ENCODE results near the gene LLGL1. TPM values are rescaled to one million over a fixed set of nuclear protein-coding genes. Genes with fewer than 3 reads are reported as not detected.

The LLGL1 gene
- polyA plus RNA-seq, 2 donors, result 11.4 to 12.5 TPM

GRCh38 chr17:18254888-18255649 is 29.6 kb downstream of the LLGL1 start:
- Histone ChIP-seq H3K27me3 (ENCODE audit: control insufficient read depth in 1 of 2, insufficient read depth in 2 of 2, low read length in 2 of 2) (no peaks in the 10 kb centered on the region), H3K9me3 (ENCODE audit: control insufficient read depth in 2 of 2, insufficient read depth in 1 of 2, low read depth in 1 of 2, low read length in 1 of 2) (no peaks in the 10 kb centered on the region), H3K27ac (ENCODE audit: low read depth in 2 of 2, low read length in 1 of 2) (no peak overlapping the region), H3K4me3 (ENCODE audit: low read depth in 1 of 2, low read length in 2 of 2) (no peak overlapping the region), H3K36me3 (ENCODE audit: control insufficient read depth in 2 of 2, insufficient read depth in 2 of 2, low read length in 1 of 2) (peaks cover 12 to 55% of the 10 kb centered on the region in 2 donors), H3K4me1 (ENCODE audit: control insufficient read depth in 2 of 2, insufficient read depth in 2 of 2, low read length in 1 of 2) (peaks cover 0 to 21% of the 10 kb centered on the region in 2 donors)
- 95 to 97% methylated on average over 8 of the region's 8 CpGs for WGBS, 2 donors

DNA sequence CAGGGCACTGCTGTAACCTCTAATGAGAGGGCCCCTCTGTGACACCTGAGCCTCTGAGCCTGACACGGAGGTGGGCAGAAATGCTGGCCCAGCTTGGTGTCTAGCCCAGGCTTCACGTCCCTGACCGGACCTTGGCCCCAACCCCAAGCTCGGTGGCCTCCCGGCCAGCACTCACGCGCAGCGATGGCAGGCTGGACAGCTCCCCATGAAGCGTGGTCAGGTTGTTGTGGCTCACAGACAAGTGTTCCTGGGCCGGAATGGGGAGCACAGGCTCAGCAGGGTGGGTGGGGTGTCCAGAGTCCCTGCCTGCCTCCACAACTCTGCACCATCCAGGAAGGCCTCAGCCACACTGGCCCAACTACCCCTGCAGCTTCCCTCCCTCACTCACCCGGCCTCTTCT is 30.9 kb downstream of the LLGL1 start:
- H3K27ac ChIP-seq (ENCODE audit: low read depth in 2 of 2, low read length in 1 of 2), result no peak overlapping the region
- WGBS, 2 donors, result 82 to 86% methylated on average over 11 of the region's 11 CpGs
- H3K27me3 ChIP-seq (ENCODE audit: control insufficient read depth in 1 of 2, insufficient read depth in 2 of 2, low read length in 2 of 2), result no peaks in the 10 kb centered on the region
- no peak overlapping the region for H3K4me3 ChIP-seq (ENCODE audit: low read depth in 1 of 2, low read length in 2 of 2)
- H3K4me1 ChIP-seq (ENCODE audit: control insufficient read depth in 2 of 2, insufficient read depth in 2 of 2, low read length in 1 of 2), result peaks cover 0 to 20% of the 10 kb centered on the region in 2 donors
- H3K9me3 ChIP-seq (ENCODE audit: control insufficient read depth in 2 of 2, insufficient read depth in 1 of 2, low read depth in 1 of 2, low read length in 1 of 2), result no peaks in the 10 kb centered on the region
- peaks cover 12 to 43% of the 10 kb centered on the region in 2 donors for H3K36me3 ChIP-seq (ENCODE audit: control insufficient read depth in 2 of 2, insufficient read depth in 2 of 2, low read length in 1 of 2)

- Histone ChIP-seq H3K27me3 (ENCODE audit: control insufficient read depth in 1 of 2, insufficient read depth in 2 of 2, low read length in 2 of 2) (no peaks in the 10 kb centered on the region), H3K4me3 (ENCODE audit: low read depth in 1 of 2, low read length in 2 of 2) (peak overlapping the region; percentile 74 to 92), H3K4me1 (ENCODE audit: control insufficient read depth in 2 of 2, insufficient read depth in 2 of 2, low read length in 1 of 2) (peaks cover 0 to 24% of the 10 kb centered on the region in 2 donors), H3K36me3 (ENCODE audit: control insufficient read depth in 2 of 2, insufficient read depth in 2 of 2, low read length in 1 of 2) (peaks cover 10 to 40% of the 10 kb centered on the region in 2 donors), H3K9me3 (ENCODE audit: control insufficient read depth in 2 of 2, insufficient read depth in 1 of 2, low read depth in 1 of 2, low read length in 1 of 2) (no peaks in the 10 kb centered on the region), H3K27ac (ENCODE audit: low read depth in 2 of 2, low read length in 1 of 2) (no peak overlapping the region)
- 82 to 83% methylated on average over 7 of the region's 7 CpGs for WGBS, 2 donors
These were observed 31.3 kb downstream of the LLGL1 start for GRCh38 chr17:18256776-18257175.

GRCh38 chr17:18257268-18257981 is 32.0 kb downstream of the LLGL1 start:
- no peaks in the 10 kb centered on the region for H3K27me3 ChIP-seq (ENCODE audit: control insufficient read depth in 1 of 2, insufficient read depth in 2 of 2, low read length in 2 of 2)
- peaks cover 4 to 36% of the 10 kb centered on the region in 2 donors for H3K36me3 ChIP-seq (ENCODE audit: control insufficient read depth in 2 of 2, insufficient read depth in 2 of 2, low read length in 1 of 2)
- H3K4me1 ChIP-seq (ENCODE audit: control insufficient read depth in 2 of 2, insufficient read depth in 2 of 2, low read length in 1 of 2), result peaks cover 0 to 25% of the 10 kb centered on the region in 2 donors
- H3K4me3 ChIP-seq (ENCODE audit: low read depth in 1 of 2, low read length in 2 of 2), result peak overlapping the region; percentile 74 to 92
- 16 to 18% methylated on average over 17 to 18 of the region's 18 CpGs for WGBS, 2 donors
- H3K27ac ChIP-seq (ENCODE audit: low read depth in 2 of 2, low read length in 1 of 2), result peak overlapping the region; percentile 97 to 99
- no peaks in the 10 kb centered on the region for H3K9me3 ChIP-seq (ENCODE audit: control insufficient read depth in 2 of 2, insufficient read depth in 1 of 2, low read depth in 1 of 2, low read length in 1 of 2)

DNA sequence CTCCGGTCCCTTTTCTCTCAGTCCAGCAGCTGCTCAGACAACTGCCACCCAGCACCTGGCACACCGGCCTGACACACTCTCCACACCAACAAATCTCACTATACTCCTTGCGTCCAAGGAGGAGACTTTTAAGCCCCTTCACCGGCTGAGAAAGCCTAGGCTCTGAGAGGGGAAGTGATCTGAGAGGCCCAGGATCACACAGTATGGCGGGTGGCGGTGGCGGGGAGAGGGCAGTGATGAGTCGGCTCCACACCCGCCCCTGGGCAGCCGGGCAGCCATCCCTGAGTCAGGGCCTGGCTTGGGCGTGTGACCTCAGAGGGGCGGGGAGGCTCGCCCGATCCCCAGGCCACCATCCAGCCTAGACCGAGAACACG is 32.5 kb downstream of the LLGL1 start:
- Histone ChIP-seq H3K36me3 (ENCODE audit: control insufficient read depth in 2 of 2, insufficient read depth in 2 of 2, low read length in 1 of 2) (peaks cover 4 to 37% of the 10 kb centered on the region in 2 donors), H3K4me3 (ENCODE audit: low read depth in 1 of 2, low read length in 2 of 2) (peak overlapping the region; percentile 74 to 92), H3K27me3 (ENCODE audit: control insufficient read depth in 1 of 2, insufficient read depth in 2 of 2, low read length in 2 of 2) (no peaks in the 10 kb centered on the region), H3K4me1 (ENCODE audit: control insufficient read depth in 2 of 2, insufficient read depth in 2 of 2, low read length in 1 of 2) (peaks cover 3 to 25% of the 10 kb centered on the region in 2 donors), H3K9me3 (ENCODE audit: control insufficient read depth in 2 of 2, insufficient read depth in 1 of 2, low read depth in 1 of 2, low read length in 1 of 2) (no peaks in the 10 kb centered on the region), H3K27ac (ENCODE audit: low read depth in 2 of 2, low read length in 1 of 2) (peak overlapping the region; percentile 97 to 99)
- WGBS, 2 donors, result 0% methylated on average over 16 of the region's 16 CpGs

GRCh38 chr17:18258356-18259038 is 33.1 kb downstream of the LLGL1 start, which contains the start of gene FLII:
Gene FLII, minus strand, starts transcription at chr17:18258738. Its CDS starts 48 bp downstream, at chr17:18258690.
- peak within 1 kb of the TSS; percentile 74 to 92 for H3K4me3 ChIP-seq (ENCODE audit: low read depth in 1 of 2, low read length in 2 of 2)
- peaks cover 3 to 25% of the 10 kb centered on the region in 2 donors for H3K4me1 ChIP-seq (ENCODE audit: control insufficient read depth in 2 of 2, insufficient read depth in 2 of 2, low read length in 1 of 2)
- peak within 1 kb of the TSS; percentile 97 to 99 for H3K27ac ChIP-seq (ENCODE audit: low read depth in 2 of 2, low read length in 1 of 2)
- H3K9me3 ChIP-seq (ENCODE audit: control insufficient read depth in 2 of 2, insufficient read depth in 1 of 2, low read depth in 1 of 2, low read length in 1 of 2), result no peaks in the 10 kb centered on the region
- no peaks in the 10 kb centered on the region for H3K27me3 ChIP-seq (ENCODE audit: control insufficient read depth in 1 of 2, insufficient read depth in 2 of 2, low read length in 2 of 2)
- WGBS, 2 donors, result 1 to 2% methylated on average over 49 to 71 of the region's 71 CpGs
- peaks cover 0 to 38% of the 10 kb centered on the region in 2 donors for H3K36me3 ChIP-seq (ENCODE audit: control insufficient read depth in 2 of 2, insufficient read depth in 2 of 2, low read length in 1 of 2)

DNA sequence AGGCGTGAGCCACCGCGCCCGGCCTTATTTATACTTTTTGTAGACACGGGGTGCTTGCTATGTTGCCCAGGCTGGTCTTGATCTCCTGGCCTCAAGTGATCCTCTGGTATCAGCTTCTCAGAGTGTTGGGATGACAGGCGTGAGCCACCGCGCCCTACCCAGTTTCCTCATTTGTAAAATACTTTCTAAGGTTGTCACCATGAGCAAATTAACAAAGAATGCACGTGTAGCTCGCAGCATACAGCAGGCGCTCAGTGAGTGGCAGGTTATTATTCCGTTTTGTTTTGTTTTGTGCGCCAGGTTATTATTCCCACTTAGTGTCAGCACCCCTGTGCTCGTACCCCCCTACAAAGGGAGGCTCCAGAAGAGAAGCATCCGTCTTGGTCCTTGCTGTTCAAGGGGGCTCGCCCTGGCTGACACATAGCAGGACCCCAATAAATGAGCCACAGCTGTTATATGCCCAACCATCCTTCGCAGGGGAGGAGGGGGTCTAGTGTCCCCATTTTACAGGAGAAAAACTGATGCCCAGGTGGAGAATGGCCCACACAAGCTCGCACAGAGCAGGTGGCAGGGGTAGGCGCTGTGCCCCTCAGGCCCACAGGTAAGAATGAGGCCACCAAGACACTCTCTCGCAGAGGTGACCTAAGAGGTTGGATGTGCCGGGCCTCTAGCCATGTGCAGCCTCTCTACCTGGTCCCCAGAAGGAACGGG is 34.3 kb downstream of the LLGL1 start:
- Histone ChIP-seq H3K27me3 (ENCODE audit: control insufficient read depth in 1 of 2, insufficient read depth in 2 of 2, low read length in 2 of 2) (no peaks in the 10 kb centered on the region), H3K4me3 (ENCODE audit: low read depth in 1 of 2, low read length in 2 of 2) (peak overlapping the region; percentile 47 to 84), H3K9me3 (ENCODE audit: control insufficient read depth in 2 of 2, insufficient read depth in 1 of 2, low read depth in 1 of 2, low read length in 1 of 2) (no peaks in the 10 kb centered on the region), H3K36me3 (ENCODE audit: control insufficient read depth in 2 of 2, insufficient read depth in 2 of 2, low read length in 1 of 2) (peaks cover 13 to 38% of the 10 kb centered on the region in 2 donors), H3K4me1 (ENCODE audit: control insufficient read depth in 2 of 2, insufficient read depth in 2 of 2, low read length in 1 of 2) (peaks cover 3 to 25% of the 10 kb centered on the region in 2 donors), H3K27ac (ENCODE audit: low read depth in 2 of 2, low read length in 1 of 2) (peak overlapping the region; percentile 98 to 99)
- WGBS, 2 donors, result 56 to 57% methylated on average over 22 of the region's 22 CpGs

- H3K36me3 ChIP-seq (ENCODE audit: control insufficient read depth in 2 of 2, insufficient read depth in 2 of 2, low read length in 1 of 2), result peaks cover 13 to 42% of the 10 kb centered on the region in 2 donors
- H3K4me3 ChIP-seq (ENCODE audit: low read depth in 1 of 2, low read length in 2 of 2), result peak within 1 kb of the TSS; percentile 84 to 91
- no peaks in the 10 kb centered on the region for H3K9me3 ChIP-seq (ENCODE audit: control insufficient read depth in 2 of 2, insufficient read depth in 1 of 2, low read depth in 1 of 2, low read length in 1 of 2)
- 0 to 1% methylated on average over 54 to 72 of the region's 72 CpGs for WGBS, 2 donors
- peak within 1 kb of the TSS; percentile 98 to 99 for H3K27ac ChIP-seq (ENCODE audit: low read depth in 2 of 2, low read length in 1 of 2)
- peaks cover 3 to 25% of the 10 kb centered on the region in 2 donors for H3K4me1 ChIP-seq (ENCODE audit: control insufficient read depth in 2 of 2, insufficient read depth in 2 of 2, low read length in 1 of 2)
- H3K27me3 ChIP-seq (ENCODE audit: control insufficient read depth in 1 of 2, insufficient read depth in 2 of 2, low read length in 2 of 2), result no peaks in the 10 kb centered on the region
These were observed 35.1 kb downstream of the LLGL1 start, which contains the start of gene MIEF2 for GRCh38 chr17:18260332-18261145. Gene MIEF2, plus strand, starts transcription at chr17:18260662. Its CDS starts 2,059 bp downstream, at chr17:18262721.
